ENCODE results near the gene EIF4G3. TPM values are rescaled to one million over a fixed set of nuclear protein-coding genes. Genes with fewer than 3 reads are reported as not detected.

The EIF4G3 gene
- total and polyA plus RNA-seq, 2 donors (not counting 1 experiment from before 2014, with no cell fraction given) = 33.6 to 76.0 TPM

GRCh38 chr1:21090463-21090862 is 86.2 kb downstream of the EIF4G3 start:
- no peaks in the 10 kb centered on the region for H3K27me3 ChIP-seq (replicated peaks in 1 of 4; ENCODE audit: control extremely low read depth in 1 of 4, control insufficient read depth in 3 of 4, insufficient read depth in 4 of 4, low read length in 3 of 4)
- H3K79me2 ChIP-seq (ENCODE audit: control insufficient read depth, insufficient read depth, low read length) = peaks cover 36% of the 10 kb centered on the region
- Mint-ChIP-seq H3K27me3 (no peaks in the 10 kb centered on the region), H3K4me3 (peak overlapping the region; percentile 69), H3K4me1 (peaks cover 35% of the 10 kb centered on the region), H3K9me3 (ENCODE audit: insufficient read depth) (no peaks in the 10 kb centered on the region), H3K27ac (peak overlapping the region; percentile 76)
- H3K9ac ChIP-seq (ENCODE audit: low read length) = no peak overlapping the region
- DNase-seq = peak; percentile 9
- intact Hi-C loops (cut with micrococcal nuclease) = no loop called here
- H3K36me3 ChIP-seq (replicated peaks in 1 of 2; ENCODE audit: control extremely low read depth in 1 of 2, control insufficient read depth in 1 of 2, extremely low read depth in 1 of 2, insufficient read depth in 2 of 2, low read length in 1 of 2) = peaks cover 4 to 16% of the 10 kb centered on the region in 2 experiments
- no peak for TF ChIP-seq EZH2 (IDR thresholded peaks at IDR 0.05; ENCODE audit: borderline replicate concordance, insufficient read depth, low read depth, low read length, poor library complexity, severe bottlenecking)
- TF ChIP-seq, protein P1, sequence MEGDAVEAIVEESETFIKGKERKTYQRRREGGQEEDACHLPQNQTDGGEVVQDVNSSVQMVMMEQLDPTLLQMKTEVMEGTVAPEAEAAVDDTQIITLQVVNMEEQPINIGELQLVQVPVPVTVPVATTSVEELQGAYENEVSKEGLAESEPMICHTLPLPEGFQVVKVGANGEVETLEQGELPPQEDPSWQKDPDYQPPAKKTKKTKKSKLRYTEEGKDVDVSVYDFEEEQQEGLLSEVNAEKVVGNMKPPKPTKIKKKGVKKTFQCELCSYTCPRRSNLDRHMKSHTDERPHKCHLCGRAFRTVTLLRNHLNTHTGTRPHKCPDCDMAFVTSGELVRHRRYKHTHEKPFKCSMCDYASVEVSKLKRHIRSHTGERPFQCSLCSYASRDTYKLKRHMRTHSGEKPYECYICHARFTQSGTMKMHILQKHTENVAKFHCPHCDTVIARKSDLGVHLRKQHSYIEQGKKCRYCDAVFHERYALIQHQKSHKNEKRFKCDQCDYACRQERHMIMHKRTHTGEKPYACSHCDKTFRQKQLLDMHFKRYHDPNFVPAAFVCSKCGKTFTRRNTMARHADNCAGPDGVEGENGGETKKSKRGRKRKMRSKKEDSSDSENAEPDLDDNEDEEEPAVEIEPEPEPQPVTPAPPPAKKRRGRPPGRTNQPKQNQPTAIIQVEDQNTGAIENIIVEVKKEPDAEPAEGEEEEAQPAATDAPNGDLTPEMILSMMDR (IDR thresholded peaks at IDR 0.05) = no peak
- CTCF ChIA-PET = no interaction called here
- peak overlapping the region; percentile 50 for H3K4me2 ChIP-seq (replicated peaks; ENCODE audit: low read depth, low read length, poor library complexity, severe bottlenecking)
- no peak for ATAC-seq (ENCODE audit: low read depth)
- peak overlapping the region in 1 of 2 donors; percentile 58 for H3K27ac ChIP-seq (ENCODE audit: low read length in 2 of 2)
- POLR2A ChIA-PET = no interaction called here
- no peaks in the 10 kb centered on the region for H4K20me1 ChIP-seq (ENCODE audit: control insufficient read depth, insufficient read depth, low read length, poor library complexity, severe bottlenecking)
- H3K4me3 ChIP-seq (ENCODE audit: control extremely low read depth in 1 of 5, extremely low read depth in 1 of 5, insufficient read depth in 1 of 5, low read depth in 2 of 5, low read length in 4 of 5) = peak overlapping the region in 1 of 5 experiments; percentile 18
- H3K9me3 ChIP-seq (ENCODE audit: control extremely low read depth in 1 of 3, control insufficient read depth in 2 of 3, insufficient read depth in 1 of 3, low read length in 2 of 3) = no peaks in the 10 kb centered on the region
- peaks cover 15 to 20% of the 10 kb centered on the region in 2 donors for H3K4me1 ChIP-seq (ENCODE audit: control insufficient read depth in 2 of 2, insufficient read depth in 2 of 2, low read length in 2 of 2)
- WGBS (ENCODE audit: insufficient coverage) = no CpG with 5 or more reads among the region's 1 CpG
- H2AFZ ChIP-seq (ENCODE audit: insufficient read depth, low read depth, low read length, poor library complexity, severe bottlenecking) = no peak overlapping the region

DNA sequence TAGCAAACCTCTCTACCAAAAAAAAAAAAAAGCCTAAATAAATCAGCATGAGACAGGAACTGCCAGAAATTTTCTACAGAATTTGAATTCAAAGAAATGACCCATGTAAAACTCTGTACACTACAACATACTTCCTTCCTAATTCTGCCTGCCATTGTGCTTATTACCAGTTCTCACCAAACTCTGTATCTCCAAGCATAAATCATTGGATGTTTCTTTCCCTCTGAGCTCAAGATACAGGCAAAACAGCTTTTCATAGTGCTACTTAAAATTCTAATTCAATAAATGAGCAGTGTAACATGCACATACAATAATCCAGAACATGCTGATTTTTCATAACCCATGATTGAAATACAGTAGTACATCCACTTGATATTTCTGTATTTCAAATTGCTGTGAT is 87.0 kb downstream of the EIF4G3 start:
- Mint-ChIP-seq H3K4me1 (peaks cover 35% of the 10 kb centered on the region), H3K4me3 (no peak overlapping the region), H3K9me3 (ENCODE audit: insufficient read depth) (no peaks in the 10 kb centered on the region), H3K27ac (peak overlapping the region; percentile 64), H3K27me3 (no peaks in the 10 kb centered on the region)
- Histone ChIP-seq H3K36me3 (replicated peaks in 1 of 2; ENCODE audit: control extremely low read depth in 1 of 2, control insufficient read depth in 1 of 2, extremely low read depth in 1 of 2, insufficient read depth in 2 of 2, low read length in 1 of 2) (peaks cover 4 to 16% of the 10 kb centered on the region in 2 experiments), H3K9ac (ENCODE audit: low read length) (no peak overlapping the region), H3K27me3 (replicated peaks in 1 of 4; ENCODE audit: control extremely low read depth in 1 of 4, control insufficient read depth in 3 of 4, insufficient read depth in 4 of 4, low read length in 3 of 4) (no peaks in the 10 kb centered on the region), H3K4me2 (replicated peaks; ENCODE audit: low read depth, low read length, poor library complexity, severe bottlenecking) (peak overlapping the region; percentile 50), H3K9me3 (ENCODE audit: control extremely low read depth in 1 of 3, control insufficient read depth in 2 of 3, insufficient read depth in 1 of 3, low read length in 2 of 3) (no peaks in the 10 kb centered on the region), H2AFZ (ENCODE audit: insufficient read depth, low read depth, low read length, poor library complexity, severe bottlenecking) (no peak overlapping the region), H4K20me1 (ENCODE audit: control insufficient read depth, insufficient read depth, low read length, poor library complexity, severe bottlenecking) (no peaks in the 10 kb centered on the region), H3K4me1 (ENCODE audit: control insufficient read depth in 2 of 2, insufficient read depth in 2 of 2, low read length in 2 of 2) (peaks cover 15 to 20% of the 10 kb centered on the region in 2 donors), H3K4me3 (ENCODE audit: control extremely low read depth in 1 of 5, extremely low read depth in 1 of 5, insufficient read depth in 1 of 5, low read depth in 2 of 5, low read length in 4 of 5) (no peak overlapping the region), H3K79me2 (ENCODE audit: control insufficient read depth, insufficient read depth, low read length) (peaks cover 31% of the 10 kb centered on the region), H3K27ac (ENCODE audit: low read length in 2 of 2) (peak overlapping the region in 1 of 2 donors; percentile 13)
- no peak for DNase-seq
- intact Hi-C loops (cut with micrococcal nuclease) = no loop called here
- TF ChIP-seq, protein P1 (IDR thresholded peaks at IDR 0.05) = no peak
- no peak for TF ChIP-seq EZH2 (IDR thresholded peaks at IDR 0.05; ENCODE audit: borderline replicate concordance, insufficient read depth, low read depth, low read length, poor library complexity, severe bottlenecking)
- ChIA-PET CTCF (interaction anchor here (1.0 kb wide), 1 partner anchor 106 kb away, joined by 5 read pairs; no protein-coding TSS in a partner anchor), POLR2A (no interaction called here)
- ATAC-seq (ENCODE audit: low read depth) = no peak
